Measurements from ENCODE around the gene TEX22.

Gene TEX22

DNA sequence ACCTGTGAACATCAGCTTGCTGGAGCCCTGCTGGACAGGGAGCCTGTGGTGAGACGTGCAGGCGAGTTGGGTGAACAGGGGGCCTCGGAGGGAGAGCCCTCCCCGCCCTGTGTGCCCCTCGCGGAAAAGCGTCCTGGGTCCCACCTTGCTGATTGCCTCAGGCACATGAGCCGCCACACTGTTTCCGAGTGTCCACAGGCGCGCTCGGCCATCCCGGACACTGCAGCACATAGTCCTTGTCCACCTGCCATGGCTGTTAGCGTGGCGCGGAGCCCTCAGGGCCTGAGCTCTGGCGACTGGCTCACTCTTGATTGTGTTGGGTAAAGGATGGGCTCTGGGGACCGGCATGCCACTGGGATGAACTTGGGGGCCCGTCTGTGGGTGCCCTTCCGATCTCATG lies 43.8 kb upstream of the TEX22 start:
- TF ChIP-seq CEBPB (IDR thresholded peaks at IDR 0.05) (no peak), NFIC (IDR thresholded peaks at IDR 0.05) (no peak), TEAD4 (IDR thresholded peaks at IDR 0.05) (no peak), TCF12 (IDR thresholded peaks at IDR 0.05; ENCODE audit: low read depth) (no peak), ZBTB7A (IDR thresholded peaks at IDR 0.05; ENCODE audit: low read depth) (no peak), TAF1 (IDR thresholded peaks at IDR 0.05; ENCODE audit: low read depth) (no peak), EP300 (IDR thresholded peaks at IDR 0.05; ENCODE audit: borderline replicate concordance) (no peak), RAD21 (IDR thresholded peaks at IDR 0.05; ENCODE audit: low read depth) (no peak)
- TF ChIP-seq, protein P1, sequence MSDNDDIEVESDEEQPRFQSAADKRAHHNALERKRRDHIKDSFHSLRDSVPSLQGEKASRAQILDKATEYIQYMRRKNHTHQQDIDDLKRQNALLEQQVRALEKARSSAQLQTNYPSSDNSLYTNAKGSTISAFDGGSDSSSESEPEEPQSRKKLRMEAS (IDR thresholded peaks at IDR 0.05): no peak

DNA sequence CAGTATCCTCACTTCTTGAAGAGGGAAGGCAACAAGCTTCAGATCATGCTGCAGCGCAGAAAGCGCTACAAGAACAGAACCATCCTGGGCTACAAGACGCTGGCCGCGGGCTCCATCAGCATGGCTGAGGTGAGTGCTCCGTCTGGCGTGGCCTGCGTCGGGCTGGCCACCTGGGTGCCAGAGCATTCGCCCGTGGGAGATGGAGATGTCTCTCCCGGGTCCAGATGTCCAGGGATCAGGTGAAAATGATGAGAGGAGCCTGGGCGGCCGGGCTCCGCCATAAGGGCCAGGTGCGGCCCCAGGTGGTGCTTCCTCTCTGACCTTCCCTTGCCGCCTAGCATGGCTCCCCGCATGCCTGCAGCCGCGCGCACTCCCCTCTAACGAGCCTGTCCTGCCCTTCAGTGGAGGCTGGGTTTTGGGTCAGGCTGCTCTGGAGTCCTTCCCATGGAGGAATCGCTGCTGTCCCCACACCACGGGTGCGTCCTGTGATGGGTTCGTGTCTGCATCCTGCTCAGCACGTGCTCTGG lies 43.2 kb upstream of the TEX22 start:
- no peak for TF ChIP-seq FOXM1 (IDR thresholded peaks at IDR 0.05; ENCODE audit: borderline replicate concordance, low read depth)
- TF ChIP-seq, protein P2, sequence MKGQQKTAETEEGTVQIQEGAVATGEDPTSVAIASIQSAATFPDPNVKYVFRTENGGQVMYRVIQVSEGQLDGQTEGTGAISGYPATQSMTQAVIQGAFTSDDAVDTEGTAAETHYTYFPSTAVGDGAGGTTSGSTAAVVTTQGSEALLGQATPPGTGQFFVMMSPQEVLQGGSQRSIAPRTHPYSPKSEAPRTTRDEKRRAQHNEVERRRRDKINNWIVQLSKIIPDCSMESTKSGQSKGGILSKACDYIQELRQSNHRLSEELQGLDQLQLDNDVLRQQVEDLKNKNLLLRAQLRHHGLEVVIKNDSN (IDR thresholded peaks at IDR 0.05): no peak
- TF ChIP-seq, protein P1 (IDR thresholded peaks at IDR 0.05): no peak
- no peak for TF ChIP-seq EP300 (IDR thresholded peaks at IDR 0.05; ENCODE audit: borderline replicate concordance)
- no peak for TF ChIP-seq NFIC (IDR thresholded peaks at IDR 0.05)
- no peak for TF ChIP-seq ZBTB7A (IDR thresholded peaks at IDR 0.05; ENCODE audit: low read depth)
- no peak for TF ChIP-seq TCF12 (IDR thresholded peaks at IDR 0.05; ENCODE audit: low read depth)
- TF ChIP-seq RAD21 (IDR thresholded peaks at IDR 0.05; ENCODE audit: low read depth): no peak

DNA sequence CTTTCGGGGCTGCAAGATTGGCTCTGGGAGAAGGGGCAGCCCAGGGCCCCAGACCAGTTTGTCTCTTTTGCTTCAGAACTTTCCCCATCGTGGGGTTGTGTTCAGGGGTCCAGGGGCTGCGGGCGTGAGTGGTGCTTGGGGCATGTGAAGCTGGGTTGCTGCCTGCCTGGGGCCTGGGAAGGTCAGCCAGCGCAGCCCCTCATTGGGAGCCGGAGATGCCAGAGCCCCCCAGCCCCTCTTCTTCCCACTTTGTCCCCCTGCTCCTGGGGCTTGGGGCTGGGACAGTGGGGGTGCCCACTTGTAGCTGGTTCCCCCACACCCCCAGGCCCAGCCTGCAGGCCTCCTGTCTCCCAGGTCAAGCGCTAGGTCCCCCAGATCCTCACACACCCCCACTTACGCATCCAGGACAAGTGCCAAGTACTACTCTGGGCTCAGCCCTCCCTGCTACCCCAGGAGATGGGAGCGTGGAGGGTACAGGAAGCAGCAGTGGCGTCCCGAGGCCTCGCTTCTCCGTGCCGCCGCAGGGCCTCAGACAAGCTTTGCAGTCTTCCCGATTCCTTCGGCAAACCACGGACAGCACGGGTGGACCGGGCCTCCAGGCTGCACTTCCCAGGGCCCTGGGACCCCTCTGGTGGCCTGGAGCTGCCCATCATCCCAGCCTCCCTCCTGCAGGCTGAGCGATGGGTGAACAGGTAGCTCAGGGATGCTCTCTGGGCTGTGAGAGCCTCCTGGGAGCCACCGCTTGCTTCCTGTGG lies 42.3 kb upstream of the TEX22 start:
- TF ChIP-seq TAF1 (IDR thresholded peaks at IDR 0.05; ENCODE audit: low read depth) (no peak), EGR1 (IDR thresholded peaks at IDR 0.05) (no peak), NFIC (IDR thresholded peaks at IDR 0.05) (no peak)
- TF ChIP-seq, protein P3, sequence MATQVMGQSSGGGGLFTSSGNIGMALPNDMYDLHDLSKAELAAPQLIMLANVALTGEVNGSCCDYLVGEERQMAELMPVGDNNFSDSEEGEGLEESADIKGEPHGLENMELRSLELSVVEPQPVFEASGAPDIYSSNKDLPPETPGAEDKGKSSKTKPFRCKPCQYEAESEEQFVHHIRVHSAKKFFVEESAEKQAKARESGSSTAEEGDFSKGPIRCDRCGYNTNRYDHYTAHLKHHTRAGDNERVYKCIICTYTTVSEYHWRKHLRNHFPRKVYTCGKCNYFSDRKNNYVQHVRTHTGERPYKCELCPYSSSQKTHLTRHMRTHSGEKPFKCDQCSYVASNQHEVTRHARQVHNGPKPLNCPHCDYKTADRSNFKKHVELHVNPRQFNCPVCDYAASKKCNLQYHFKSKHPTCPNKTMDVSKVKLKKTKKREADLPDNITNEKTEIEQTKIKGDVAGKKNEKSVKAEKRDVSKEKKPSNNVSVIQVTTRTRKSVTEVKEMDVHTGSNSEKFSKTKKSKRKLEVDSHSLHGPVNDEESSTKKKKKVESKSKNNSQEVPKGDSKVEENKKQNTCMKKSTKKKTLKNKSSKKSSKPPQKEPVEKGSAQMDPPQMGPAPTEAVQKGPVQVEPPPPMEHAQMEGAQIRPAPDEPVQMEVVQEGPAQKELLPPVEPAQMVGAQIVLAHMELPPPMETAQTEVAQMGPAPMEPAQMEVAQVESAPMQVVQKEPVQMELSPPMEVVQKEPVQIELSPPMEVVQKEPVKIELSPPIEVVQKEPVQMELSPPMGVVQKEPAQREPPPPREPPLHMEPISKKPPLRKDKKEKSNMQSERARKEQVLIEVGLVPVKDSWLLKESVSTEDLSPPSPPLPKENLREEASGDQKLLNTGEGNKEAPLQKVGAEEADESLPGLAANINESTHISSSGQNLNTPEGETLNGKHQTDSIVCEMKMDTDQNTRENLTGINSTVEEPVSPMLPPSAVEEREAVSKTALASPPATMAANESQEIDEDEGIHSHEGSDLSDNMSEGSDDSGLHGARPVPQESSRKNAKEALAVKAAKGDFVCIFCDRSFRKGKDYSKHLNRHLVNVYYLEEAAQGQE (IDR thresholded peaks at IDR 0.05; ENCODE audit: low read depth): no peak

DNA sequence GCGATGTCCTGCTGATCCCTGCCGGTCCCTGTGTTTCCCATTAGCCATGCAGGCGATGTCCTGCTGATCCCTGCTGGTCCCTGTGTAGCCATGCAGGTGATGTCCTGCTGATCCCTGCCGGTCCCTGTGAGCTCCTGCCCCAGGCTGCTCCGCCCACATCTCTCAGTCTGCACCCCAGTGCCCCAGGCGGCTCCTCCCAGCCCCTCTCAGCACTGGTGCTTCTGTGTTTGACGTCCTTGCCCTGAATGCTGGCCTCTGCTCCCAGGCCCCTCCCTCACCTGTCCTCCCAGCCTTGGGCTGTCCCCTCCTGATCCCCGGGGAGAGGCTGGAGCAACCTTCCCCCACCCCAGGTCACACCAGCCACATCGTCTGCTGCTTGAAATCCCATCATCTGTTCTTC lies 41.4 kb upstream of the TEX22 start:
- TF ChIP-seq TAF1 (IDR thresholded peaks at IDR 0.05; ENCODE audit: low read depth): no peak
- TF ChIP-seq CEBPB (IDR thresholded peaks at IDR 0.05): no peak
- TF ChIP-seq ZBTB7A (IDR thresholded peaks at IDR 0.05; ENCODE audit: low read depth): no peak
- no peak for TF ChIP-seq YY1 (IDR thresholded peaks at IDR 0.05; ENCODE audit: low read depth)

DNA sequence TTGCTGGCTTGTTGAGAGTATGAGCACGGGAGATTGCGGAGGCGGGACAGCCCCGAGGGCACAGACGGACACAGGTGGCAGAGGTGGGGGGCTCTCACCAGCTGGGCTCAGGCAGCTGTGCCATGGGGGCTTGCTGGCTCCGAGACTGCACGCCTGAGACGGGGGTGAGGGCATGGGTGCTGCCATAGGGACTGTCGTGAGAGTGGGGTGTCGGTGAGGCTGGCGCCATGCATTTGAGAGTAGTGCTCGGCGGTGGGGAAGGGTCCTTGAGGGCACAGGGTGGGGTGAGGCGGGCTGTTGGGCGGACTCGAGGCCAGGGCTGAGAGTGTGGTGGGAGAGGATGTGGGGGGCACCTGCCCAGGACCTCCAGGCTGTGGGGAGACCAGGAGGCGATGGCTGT lies 40.7 kb upstream of the TEX22 start:
- no peak for TF ChIP-seq TEAD4 (IDR thresholded peaks at IDR 0.05)
- TF ChIP-seq RAD21 (IDR thresholded peaks at IDR 0.05; ENCODE audit: low read depth): no peak
- TF ChIP-seq, protein P2 (IDR thresholded peaks at IDR 0.05): no peak
- TF ChIP-seq YY1 (IDR thresholded peaks at IDR 0.05; ENCODE audit: low read depth): no peak
- TF ChIP-seq ZBTB7A (IDR thresholded peaks at IDR 0.05; ENCODE audit: low read depth): no peak
- TF ChIP-seq NFIC (IDR thresholded peaks at IDR 0.05): no peak
- TF ChIP-seq FOXM1 (IDR thresholded peaks at IDR 0.05; ENCODE audit: borderline replicate concordance, low read depth): no peak
- TF ChIP-seq CREB1 (IDR thresholded peaks at IDR 0.05; ENCODE audit: low read depth): no peak
- no peak for TF ChIP-seq TCF12 (IDR thresholded peaks at IDR 0.05; ENCODE audit: low read depth)
- no peak for TF ChIP-seq EP300 (IDR thresholded peaks at IDR 0.05; ENCODE audit: borderline replicate concordance)
- TF ChIP-seq, protein P3 (IDR thresholded peaks at IDR 0.05; ENCODE audit: low read depth): no peak
- no peak for TF ChIP-seq TAF1 (IDR thresholded peaks at IDR 0.05; ENCODE audit: low read depth)
- TF ChIP-seq CEBPB (IDR thresholded peaks at IDR 0.05): no peak
- no peak for TF ChIP-seq EGR1 (IDR thresholded peaks at IDR 0.05)
- TF ChIP-seq, protein P1 (IDR thresholded peaks at IDR 0.05): no peak
